ENCODE measurements around the gene MICU1. TPM values are rescaled to one million over a fixed set of nuclear protein-coding genes. Genes with fewer than 3 reads are reported as not detected.

Gene MICU1
- polyA plus RNA-seq, 1 donor (not counting 4 experiments of a cell fraction or from before 2014, with no cell fraction given): 19.4 TPM

- no peak for FAIRE-seq
- H3K9me3 ChIP-seq (ENCODE audit: control insufficient read depth, low read depth, low read length): no peaks in the 10 kb centered on the region
- H3K27me3 ChIP-seq (ENCODE audit: control insufficient read depth, extremely low read depth, insufficient read depth, low read length): no peaks in the 10 kb centered on the region
- H3K4me2 ChIP-seq (ENCODE audit: control insufficient read depth, extremely low read depth, insufficient read depth, low read depth, low read length): no peak overlapping the region
- H3K27ac ChIP-seq (ENCODE audit: control insufficient read depth, insufficient read depth, low read length): no peak overlapping the region
- no peaks in the 10 kb centered on the region for H3K4me1 ChIP-seq (ENCODE audit: control insufficient read depth, extremely low read depth, insufficient read depth, low read length)
- H3K36me3 ChIP-seq (ENCODE audit: control insufficient read depth in 2 of 2, extremely low read depth in 1 of 2, insufficient read depth in 2 of 2, low read length in 2 of 2): peaks cover 0 to 1% of the 10 kb centered on the region in 2 experiments
- H4K20me1 ChIP-seq (ENCODE audit: control insufficient read depth, extremely low read depth, insufficient read depth, low read length): no peaks in the 10 kb centered on the region
- no peak overlapping the region for H3K9ac ChIP-seq (ENCODE audit: control insufficient read depth, extremely low read depth, insufficient read depth, low read length)
- no peaks in the 10 kb centered on the region for H3K9me1 ChIP-seq (ENCODE audit: control insufficient read depth, extremely low read depth, insufficient read depth, low read length)
- H3K79me2 ChIP-seq (ENCODE audit: control insufficient read depth, insufficient read depth, low read length): no peaks in the 10 kb centered on the region
- dilution Hi-C loops (cut with MboI; ENCODE audit: extremely low pct_ligation_motif_present, low sequenced_read_pairs): no loop called here
- H3K4me3 ChIP-seq (ENCODE audit: control insufficient read depth in 2 of 3, extremely low read depth in 1 of 3, insufficient read depth in 2 of 3, low read depth in 1 of 3, low read length in 3 of 3): no peak overlapping the region
- DNase-seq (ENCODE audit: low read depth, low spot score): no peak
- TF ChIP-seq CTCF (optimal IDR thresholded peaks at IDR 0.05 in 1 of 3, IDR thresholded peaks at IDR 0.05 in 1 of 3, conservative IDR thresholded peaks at IDR 0.05 in 1 of 3; ENCODE audit: extremely low read depth in 1 of 3, insufficient read depth in 2 of 3, low read length in 3 of 3) (no peak), EZH2 (IDR thresholded peaks at IDR 0.05; ENCODE audit: low read length) (no peak)
- no peak overlapping the region for H2AFZ ChIP-seq (ENCODE audit: control insufficient read depth, low read length)
These were observed 108.6 kb downstream of the MICU1 start for GRCh38 chr10:72517244-72517643.

- DNase-seq (ENCODE audit: low read depth, low spot score) (no peak), FAIRE-seq (no peak)
- no peaks in the 10 kb centered on the region for H3K9me3 ChIP-seq (ENCODE audit: control insufficient read depth, low read depth, low read length)
- dilution Hi-C loops (cut with MboI; ENCODE audit: extremely low pct_ligation_motif_present, low sequenced_read_pairs): no loop called here
- no peaks in the 10 kb centered on the region for H3K79me2 ChIP-seq (ENCODE audit: control insufficient read depth, insufficient read depth, low read length)
- H3K27ac ChIP-seq (ENCODE audit: control insufficient read depth, insufficient read depth, low read length): no peak overlapping the region
- H3K4me1 ChIP-seq (ENCODE audit: control insufficient read depth, extremely low read depth, insufficient read depth, low read length): no peaks in the 10 kb centered on the region
- no peak overlapping the region for H3K4me2 ChIP-seq (ENCODE audit: control insufficient read depth, extremely low read depth, insufficient read depth, low read depth, low read length)
- no peak overlapping the region for H3K4me3 ChIP-seq (ENCODE audit: control insufficient read depth in 2 of 3, extremely low read depth in 1 of 3, insufficient read depth in 2 of 3, low read depth in 1 of 3, low read length in 3 of 3)
- TF ChIP-seq CTCF (optimal IDR thresholded peaks at IDR 0.05 in 1 of 3, IDR thresholded peaks at IDR 0.05 in 1 of 3, conservative IDR thresholded peaks at IDR 0.05 in 1 of 3; ENCODE audit: extremely low read depth in 1 of 3, insufficient read depth in 2 of 3, low read length in 3 of 3) (no peak), EZH2 (IDR thresholded peaks at IDR 0.05; ENCODE audit: low read length) (no peak)
- no peak overlapping the region for H3K9ac ChIP-seq (ENCODE audit: control insufficient read depth, extremely low read depth, insufficient read depth, low read length)
- no peaks in the 10 kb centered on the region for H3K9me1 ChIP-seq (ENCODE audit: control insufficient read depth, extremely low read depth, insufficient read depth, low read length)
- no peaks in the 10 kb centered on the region for H4K20me1 ChIP-seq (ENCODE audit: control insufficient read depth, extremely low read depth, insufficient read depth, low read length)
- H2AFZ ChIP-seq (ENCODE audit: control insufficient read depth, low read length): no peak overlapping the region
- H3K36me3 ChIP-seq (ENCODE audit: control insufficient read depth in 2 of 2, extremely low read depth in 1 of 2, insufficient read depth in 2 of 2, low read length in 2 of 2): peaks cover 0 to 1% of the 10 kb centered on the region in 2 experiments
- no peaks in the 10 kb centered on the region for H3K27me3 ChIP-seq (ENCODE audit: control insufficient read depth, extremely low read depth, insufficient read depth, low read length)
These were observed 110.4 kb downstream of the MICU1 start for GRCh38 chr10:72515455-72515854.

Measured in keratinocyte (primary cell).